ENCODE measurements around the gene PCDHGC5. TPM values are rescaled to one million over a fixed set of nuclear protein-coding genes. Genes with fewer than 3 reads are reported as not detected.

The PCDHGC5 gene
- total RNA-seq, 1 experiment from 2014 or later = 0.40 TPM

GRCh38 chr5:141517880-141518617, 29.2 kb downstream of the PCDHGC5 start:
- H3K4me3 ChIP-seq (ENCODE audit: low read length) = no peak overlapping the region
- ATAC-seq = no peak
- no TSS peak for BruUV-seq (replicated peaks)
- no peaks in the 10 kb centered on the region for H3K27me3 ChIP-seq (ENCODE audit: low read length)
- H3K9me2 ChIP-seq (replicated peaks; ENCODE audit: low read length) = no peaks in the 10 kb centered on the region
- peaks cover 41% of the 10 kb centered on the region for H3K36me3 ChIP-seq (ENCODE audit: low read depth, low read length)
- DNase-seq = no peak
- TF ChIP-seq CTCF (conservative IDR thresholded peaks at IDR 0.05; ENCODE audit: low read depth, low read length) (no peak), EZH2phosphoT487 (IDR thresholded peaks at IDR 0.05; ENCODE audit: borderline replicate concordance, low read length) (no peak)
- no peaks in the 10 kb centered on the region for H3K9me3 ChIP-seq (ENCODE audit: low read length)
- no peak overlapping the region for H2AFZ ChIP-seq (ENCODE audit: low read length)
- intact Hi-C loops (cut with micrococcal nuclease) = no loop called here
- H3F3A ChIP-seq (ENCODE audit: low read length, unreplicated experiment) = peaks cover 10% of the 10 kb centered on the region
- no peak overlapping the region for H3K4me2 ChIP-seq (ENCODE audit: low read length)
- no peak overlapping the region for H3K9ac ChIP-seq (ENCODE audit: low read length)
- peaks cover 6% of the 10 kb centered on the region; the same call in 1 of the 2 replicates for H3K79me2 ChIP-seq (ENCODE audit: low read length)
- no peak overlapping the region for H3K27ac ChIP-seq (ENCODE audit: low read length)
- H4K20me1 ChIP-seq (ENCODE audit: low read length) = no peaks in the 10 kb centered on the region
- POLR2A ChIA-PET (ENCODE audit: unreplicated experiment) = interaction anchor here (0.5 to 0.7 kb wide), 2 partner anchors 43 to 111 kb away, joined by 4 read pairs; no protein-coding TSS in a partner anchor
- H3K4me1 ChIP-seq (ENCODE audit: insufficient read depth, low read length) = peaks cover 33% of the 10 kb centered on the region
- CTCF ChIA-PET = interaction anchor here (0.6 to 0.7 kb wide), 2 partner anchors 9 to 154 kb away, joined by 6 to 10 read pairs; partner anchors contain the start of gene PCDHGA5

GRCh38 chr5:141518618-141519015, 29.7 kb downstream of the PCDHGC5 start:
- Histone ChIP-seq H3K9me2 (replicated peaks; ENCODE audit: low read length) (no peaks in the 10 kb centered on the region), H3K4me3 (ENCODE audit: low read length) (no peak overlapping the region), H3K36me3 (ENCODE audit: low read depth, low read length) (peaks cover 47% of the 10 kb centered on the region), H3K9me3 (ENCODE audit: low read length) (no peaks in the 10 kb centered on the region), H4K20me1 (ENCODE audit: low read length) (no peaks in the 10 kb centered on the region), H3K27ac (ENCODE audit: low read length) (no peak overlapping the region), H3K27me3 (ENCODE audit: low read length) (no peaks in the 10 kb centered on the region), H3F3A (ENCODE audit: low read length, unreplicated experiment) (peaks cover 10% of the 10 kb centered on the region), H3K4me1 (ENCODE audit: insufficient read depth, low read length) (peaks cover 37% of the 10 kb centered on the region), H3K79me2 (ENCODE audit: low read length) (peaks cover 6% of the 10 kb centered on the region; the same call in 1 of the 2 replicates), H2AFZ (ENCODE audit: low read length) (no peak overlapping the region), H3K9ac (ENCODE audit: low read length) (no peak overlapping the region), H3K4me2 (ENCODE audit: low read length) (no peak overlapping the region)
- TF ChIP-seq CTCF (conservative IDR thresholded peaks at IDR 0.05; ENCODE audit: low read depth, low read length) (no peak), EZH2 (IDR thresholded peaks at IDR 0.05; ENCODE audit: low read length, unreplicated experiment) (no peak), EZH2phosphoT487 (IDR thresholded peaks at IDR 0.05; ENCODE audit: borderline replicate concordance, low read length) (no peak)
- ATAC-seq = no peak
- intact Hi-C loops (cut with micrococcal nuclease) = no loop called here
- no peak for DNase-seq
- no TSS peak for BruUV-seq (replicated peaks)
- POLR2A ChIA-PET (ENCODE audit: unreplicated experiment) = interaction anchor here (0.5 to 0.7 kb wide), 2 partner anchors 42 to 111 kb away, joined by 4 read pairs; no protein-coding TSS in a partner anchor
- CTCF ChIA-PET = interaction anchor here (0.7 kb wide), 1 partner anchor 9 kb away, joined by 6 read pairs; no protein-coding TSS in a partner anchor
